Panc1 (cell line): ENCODE data around the gene MLX. TPM values are rescaled to one million over a fixed set of nuclear protein-coding genes. Genes with fewer than 3 reads are reported as not detected.

Source experiments
- ATAC-seq: fragments of 200-7000 bp; cut with Tn5 transposase; 2 replicates; pipeline ENCODE4 v1.9.1; 2020; ENCODE audit warnings: mild to moderate bottlenecking, moderate library complexity
- BruUV-seq: library from RNA; stranded (reverse); fragments of 400-500 nt; replicated peaks from 2 replicates; lab custom pipeline; 2021; lab: Mats Ljungman, UMichigan
- CTCF ChIA-PET: fragments of 300-600 bp; sonication (Branson Sonifier 250); formaldehyde crosslinking; loops from one replicate; lab custom pipeline; 2022; ENCODE audit warnings: antibody characterized with exemption; lab: Charles Lee
- POLR2A ChIA-PET: fragments of 300-600 bp; sonication (Branson Sonifier 250); formaldehyde crosslinking; loops from one replicate; lab custom pipeline; 2022; ENCODE audit warnings: antibody characterized with exemption; lab: Charles Lee
- DNase-seq: peaks from one replicate; pipeline ENCODE4 v3.0.0-alpha.2; 2010; ENCODE audit warnings: low read depth, low spot score
- H3K27ac ChIP-seq: 2 replicates; pipeline ENCODE4 v1.5.1; 2011; ENCODE audit warnings: mild to moderate bottlenecking, low read length, inconsistent platforms
- H3K27me3 ChIP-seq: fragments of 200-500 bp; sonication (Bioruptor generic); 2 replicates; pipeline ENCODE4 v1.6.0; 2014; ENCODE audit warnings: low read length, inconsistent platforms; ENCODE audit not compliant: control insufficient read depth, insufficient read depth
- H3K36me3 ChIP-seq: fragments of 200-500 bp; sonication (Bioruptor generic); 2 replicates; pipeline ENCODE4 v1.5.1; 2014; ENCODE audit warnings: inconsistent platforms, mild to moderate bottlenecking, low read length, moderate library complexity; ENCODE audit not compliant: control insufficient read depth, insufficient read depth
- H3K4me1 ChIP-seq: 2 replicates; pipeline ENCODE4 v1.5.1; 2011; ENCODE audit warnings: inconsistent platforms, mild to moderate bottlenecking, low read length, moderate library complexity; ENCODE audit not compliant: control insufficient read depth, insufficient read depth
- H3K4me3 ChIP-seq, 2 experiments: 2 replicates each; pipeline ENCODE4 v1.5.1; 2011 to 2012; ENCODE audit warnings: low read depth in 2 of 2, low read length in 2 of 2, mild to moderate bottlenecking in 2 of 2, inconsistent platforms in 1 of 2, moderate library complexity in 1 of 2
- H3K9me3 ChIP-seq: fragments of 200-500 bp; sonication (Bioruptor generic); 2 replicates; pipeline ENCODE4 v1.5.1; 2014; ENCODE audit warnings: low read depth, mild to moderate bottlenecking, inconsistent platforms, low read length, moderate library complexity; ENCODE audit not compliant: control insufficient read depth, insufficient read depth
- CTCF ChIP-seq: fragments of 450-650 bp; IDR thresholded peaks from 2 replicates; pipeline ENCODE4 v1.5.1; 2017; ENCODE audit warnings: mild to moderate bottlenecking
- POLR2AphosphoS5 ChIP-seq: IDR thresholded peaks from 2 replicates; pipeline ENCODE4 v1.6.1; 2012; ENCODE audit warnings: mild to moderate bottlenecking, low read depth, low read length, moderate library complexity
- REST ChIP-seq, 2 experiments: IDR thresholded peaks; 2 replicates each; pipeline ENCODE4 v1.6.1; 2011 to 2012; ENCODE audit warnings: low read depth in 2 of 2, control low read depth in 1 of 2, low read length in 1 of 2, mild to moderate bottlenecking in 1 of 2, moderate library complexity in 1 of 2; ENCODE audit not compliant: insufficient read depth in 1 of 2
- SIN3A ChIP-seq: IDR thresholded peaks from 2 replicates; pipeline ENCODE4 v1.6.1; 2012; ENCODE audit warnings: low read depth, mild to moderate bottlenecking, low read length, moderate library complexity, borderline replicate concordance; ENCODE audit not compliant: insufficient read depth
- TCF7L2 ChIP-seq: IDR thresholded peaks from 2 replicates; pipeline ENCODE4 v1.6.1; 2011; ENCODE audit warnings: mild to moderate bottlenecking, low read depth, low read length, inconsistent platforms
- in situ Hi-C: cut with HindIII; loops from 2 replicates; pipeline ENCODE4 v1.10.0; 2016; ENCODE audit warnings: low sequenced_read_pairs, low pct_unique_long_range_greater_than_20kb
- intact Hi-C: fragments of 100-400 bp; cut with micrococcal nuclease; formaldehyde crosslinking; loops from one replicate; pipeline ENCODE4 v1.10.0; 2022; ENCODE audit not compliant: unreplicated experiment
- total RNA-seq: library from RNA; stranded (reverse); gene quantifications from one replicate; pipeline ENCODE4 v1.2.1, GENCODE V29; 2021; ENCODE audit not compliant: unreplicated experiment

Gene MLX
- total RNA-seq, 1 experiment from 2014 or later, result 35.8 TPM

- H3K27me3 ChIP-seq, result no peaks in the 10 kb centered on the region
- intact Hi-C loops, result no loop called here
- H3K27ac ChIP-seq, result peak overlapping the region; percentile 79
- ChIA-PET CTCF (interaction anchor here (0.5 kb wide), 1 partner anchor 140 kb away, joined by 3 read pairs; no protein-coding TSS in a partner anchor), POLR2A (no interaction called here)
- no TSS peak for BruUV-seq
- H3K4me3 ChIP-seq, result peak overlapping the region; percentile 62 to 76
- peaks cover 35% of the 10 kb centered on the region for H3K4me1 ChIP-seq
- in situ Hi-C loops, result no loop called here
- DNase-seq, result no peak
- H3K36me3 ChIP-seq, result no peaks in the 10 kb centered on the region; the same call in 1 of the 2 replicates
- no peak for TF ChIP-seq TCF7L2
- TF ChIP-seq REST (IDR thresholded peaks at IDR 0.05; ENCODE audit: insufficient read depth in 1 of 2, low read depth in 2 of 2, low read length in 1 of 2), result no peak
- TF ChIP-seq CTCF, result no peak
- no peak; the same call in 1 of the 2 replicates for TF ChIP-seq SIN3A
- no peak; the same call in 1 of the 2 replicates for TF ChIP-seq POLR2AphosphoS5
- peak; percentile 84 for ATAC-seq
- H3K9me3 ChIP-seq, result no peaks in the 10 kb centered on the region
Measured at GRCh38 chr17:42536372-42537155, 30.3 kb upstream of the MLX start.

GRCh38 chr17:42537156-42537805 is 29.6 kb upstream of the MLX start:
- no peak for TF ChIP-seq SIN3A
- no peak for TF ChIP-seq POLR2AphosphoS5
- no peak for TF ChIP-seq REST (IDR thresholded peaks at IDR 0.05; ENCODE audit: insufficient read depth in 1 of 2, low read depth in 2 of 2, low read length in 1 of 2)
- TF ChIP-seq TCF7L2, result no peak
- TF ChIP-seq CTCF, result no peak
- Histone ChIP-seq H3K27ac (peak overlapping the region; percentile 79), H3K36me3 (no peaks in the 10 kb centered on the region; the same call in 1 of the 2 replicates), H3K4me3 (peak overlapping the region; percentile 62 to 76), H3K27me3 (no peaks in the 10 kb centered on the region), H3K4me1 (peaks cover 33% of the 10 kb centered on the region), H3K9me3 (no peaks in the 10 kb centered on the region)
- no peak for DNase-seq
- ChIA-PET CTCF (no interaction called here), POLR2A (no interaction called here)
- in situ Hi-C loops (no loop called here), intact Hi-C loops (no loop called here)
- no peak for ATAC-seq
- BruUV-seq, result no TSS peak
